ENCODE results near the gene PKNOX2. TPM values are rescaled to one million over a fixed set of nuclear protein-coding genes. Genes with fewer than 3 reads are reported as not detected.

Gene PKNOX2
- polyA plus RNA-seq, 2 of the 4 experiments (the other 2 are of a cell fraction): not detected

DNA sequence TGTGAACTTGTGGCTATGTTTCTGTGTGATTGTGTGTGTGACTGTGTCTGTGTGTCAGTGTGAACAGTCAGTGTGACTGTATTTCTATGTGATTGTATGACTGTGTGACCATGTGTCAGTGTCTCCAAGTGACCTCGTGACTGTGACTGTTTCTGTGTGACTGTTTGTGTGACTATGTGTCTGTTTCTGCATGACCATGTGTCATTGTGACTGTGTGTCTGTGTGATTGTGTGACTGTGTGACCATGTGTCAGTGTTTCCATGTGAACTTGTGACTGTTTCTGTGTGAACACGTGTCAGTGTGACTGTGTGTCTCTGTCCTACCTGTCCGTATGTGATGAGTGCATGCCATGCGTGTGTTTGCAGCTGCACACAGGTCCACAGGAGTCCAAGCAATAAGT, 8.8 kb upstream of the PKNOX2 start:
- no peak for ATAC-seq
- no peaks in the 10 kb centered on the region for H3K4me1 ChIP-seq
- FAIRE-seq: no peak
- H3K4me2 ChIP-seq: no peak overlapping the region
- no peaks in the 10 kb centered on the region for H3K9me3 ChIP-seq
- H3K27ac ChIP-seq: no peak overlapping the region
- ChIA-PET CTCF (no interaction called here), POLR2A (no interaction called here)
- no peak for DNase-seq (ENCODE audit: low read depth in 1 of 2, low spot score in 1 of 2)
- H3K4me3 ChIP-seq: no peak overlapping the region
- 0% methylated on average over 4 of the region's 4 CpGs for WGBS (ENCODE audit: missing lambda C conversion rate)
- TF ChIP-seq, protein P1, sequence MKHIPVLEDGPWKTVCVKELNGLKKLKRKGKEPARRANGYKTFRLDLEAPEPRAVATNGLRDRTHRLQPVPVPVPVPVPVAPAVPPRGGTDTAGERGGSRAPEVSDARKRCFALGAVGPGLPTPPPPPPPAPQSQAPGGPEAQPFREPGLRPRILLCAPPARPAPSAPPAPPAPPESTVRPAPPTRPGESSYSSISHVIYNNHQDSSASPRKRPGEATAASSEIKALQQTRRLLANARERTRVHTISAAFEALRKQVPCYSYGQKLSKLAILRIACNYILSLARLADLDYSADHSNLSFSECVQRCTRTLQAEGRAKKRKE (CRISPR knock-in tag; IDR thresholded peaks at IDR 0.05; ENCODE audit: low read depth): no peak
- TF ChIP-seq, protein P2, sequence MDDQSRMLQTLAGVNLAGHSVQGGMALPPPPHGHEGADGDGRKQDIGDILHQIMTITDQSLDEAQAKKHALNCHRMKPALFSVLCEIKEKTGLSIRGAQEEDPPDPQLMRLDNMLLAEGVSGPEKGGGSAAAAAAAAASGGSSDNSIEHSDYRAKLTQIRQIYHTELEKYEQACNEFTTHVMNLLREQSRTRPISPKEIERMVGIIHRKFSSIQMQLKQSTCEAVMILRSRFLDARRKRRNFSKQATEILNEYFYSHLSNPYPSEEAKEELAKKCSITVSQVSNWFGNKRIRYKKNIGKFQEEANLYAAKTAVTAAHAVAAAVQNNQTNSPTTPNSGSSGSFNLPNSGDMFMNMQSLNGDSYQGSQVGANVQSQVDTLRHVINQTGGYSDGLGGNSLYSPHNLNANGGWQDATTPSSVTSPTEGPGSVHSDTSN (IDR thresholded peaks at IDR 0.05): no peak
- TF ChIP-seq TFCP2L1 (CRISPR knock-in tag; IDR thresholded peaks at IDR 0.05) (no peak), EHMT2 (IDR thresholded peaks at IDR 0.05; ENCODE audit: low read depth) (no peak), CHD4 (IDR thresholded peaks at IDR 0.05; ENCODE audit: borderline replicate concordance) (no peak), JUNB (IDR thresholded peaks at IDR 0.05) (no peak), MAFK (IDR thresholded peaks at IDR 0.05; ENCODE audit: partially characterized antibody) (no peak), MYC (IDR thresholded peaks at IDR 0.05; ENCODE audit: borderline replicate concordance, low read length) (no peak), RAD21 (conservative IDR thresholded peaks at IDR 0.05 in 1 of 2, IDR thresholded peaks at IDR 0.05 in 1 of 2) (no peak), HOXB5 (CRISPR knock-in tag; IDR thresholded peaks at IDR 0.05) (no peak), ZFP36 (IDR thresholded peaks at IDR 0.05; ENCODE audit: borderline replicate concordance, partially characterized antibody) (no peak), KDM1A (IDR thresholded peaks at IDR 0.05; ENCODE audit: low read depth) (no peak)
- TF ChIP-seq, protein P3, sequence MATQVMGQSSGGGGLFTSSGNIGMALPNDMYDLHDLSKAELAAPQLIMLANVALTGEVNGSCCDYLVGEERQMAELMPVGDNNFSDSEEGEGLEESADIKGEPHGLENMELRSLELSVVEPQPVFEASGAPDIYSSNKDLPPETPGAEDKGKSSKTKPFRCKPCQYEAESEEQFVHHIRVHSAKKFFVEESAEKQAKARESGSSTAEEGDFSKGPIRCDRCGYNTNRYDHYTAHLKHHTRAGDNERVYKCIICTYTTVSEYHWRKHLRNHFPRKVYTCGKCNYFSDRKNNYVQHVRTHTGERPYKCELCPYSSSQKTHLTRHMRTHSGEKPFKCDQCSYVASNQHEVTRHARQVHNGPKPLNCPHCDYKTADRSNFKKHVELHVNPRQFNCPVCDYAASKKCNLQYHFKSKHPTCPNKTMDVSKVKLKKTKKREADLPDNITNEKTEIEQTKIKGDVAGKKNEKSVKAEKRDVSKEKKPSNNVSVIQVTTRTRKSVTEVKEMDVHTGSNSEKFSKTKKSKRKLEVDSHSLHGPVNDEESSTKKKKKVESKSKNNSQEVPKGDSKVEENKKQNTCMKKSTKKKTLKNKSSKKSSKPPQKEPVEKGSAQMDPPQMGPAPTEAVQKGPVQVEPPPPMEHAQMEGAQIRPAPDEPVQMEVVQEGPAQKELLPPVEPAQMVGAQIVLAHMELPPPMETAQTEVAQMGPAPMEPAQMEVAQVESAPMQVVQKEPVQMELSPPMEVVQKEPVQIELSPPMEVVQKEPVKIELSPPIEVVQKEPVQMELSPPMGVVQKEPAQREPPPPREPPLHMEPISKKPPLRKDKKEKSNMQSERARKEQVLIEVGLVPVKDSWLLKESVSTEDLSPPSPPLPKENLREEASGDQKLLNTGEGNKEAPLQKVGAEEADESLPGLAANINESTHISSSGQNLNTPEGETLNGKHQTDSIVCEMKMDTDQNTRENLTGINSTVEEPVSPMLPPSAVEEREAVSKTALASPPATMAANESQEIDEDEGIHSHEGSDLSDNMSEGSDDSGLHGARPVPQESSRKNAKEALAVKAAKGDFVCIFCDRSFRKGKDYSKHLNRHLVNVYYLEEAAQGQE (IDR thresholded peaks at IDR 0.05): no peak
- TF ChIP-seq, protein P4, sequence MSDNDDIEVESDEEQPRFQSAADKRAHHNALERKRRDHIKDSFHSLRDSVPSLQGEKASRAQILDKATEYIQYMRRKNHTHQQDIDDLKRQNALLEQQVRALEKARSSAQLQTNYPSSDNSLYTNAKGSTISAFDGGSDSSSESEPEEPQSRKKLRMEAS (IDR thresholded peaks at IDR 0.05): no peak

DNA sequence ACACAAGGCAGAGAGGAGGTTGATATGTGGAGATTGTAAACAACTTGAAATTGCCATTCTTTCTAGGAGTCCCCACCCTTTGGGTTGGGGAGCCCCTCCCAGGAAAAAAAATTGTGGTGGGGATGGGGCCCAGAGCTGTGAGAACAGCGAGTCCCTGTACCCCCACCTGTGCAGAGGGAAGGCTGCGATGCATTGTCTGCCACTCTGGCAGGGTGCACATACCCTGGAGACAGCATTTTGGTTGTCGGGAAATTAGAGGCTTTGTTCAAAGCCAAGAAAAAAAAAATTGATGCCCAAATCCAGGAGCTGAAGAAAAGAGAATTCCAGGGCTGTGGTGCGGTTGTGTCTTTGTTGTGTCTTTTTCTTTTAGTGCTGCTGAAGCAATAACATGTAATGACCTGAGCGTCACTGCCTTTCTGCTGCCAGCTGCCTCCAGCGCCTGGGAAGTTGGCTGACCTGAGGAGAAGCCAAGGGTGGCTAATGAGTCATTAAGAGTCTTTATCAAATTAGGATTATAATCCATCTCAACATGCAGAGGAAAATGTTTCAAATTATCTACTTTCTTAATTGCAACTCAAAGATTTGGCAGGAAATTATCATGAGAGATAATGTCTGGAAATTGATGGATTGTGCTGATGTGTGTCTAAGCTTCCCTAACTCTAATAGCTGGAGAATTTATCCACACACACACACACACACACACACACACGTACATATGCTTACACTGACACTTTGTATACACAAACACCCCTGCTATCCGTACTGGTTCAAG, 8.0 kb upstream of the PKNOX2 start:
- TF ChIP-seq KDM1A (IDR thresholded peaks at IDR 0.05; ENCODE audit: low read depth) (no peak), CBX8 (IDR thresholded peaks at IDR 0.05) (no peak), HOXB13 (CRISPR knock-in tag; IDR thresholded peaks at IDR 0.05; ENCODE audit: low read depth) (no peak), ZFP36 (IDR thresholded peaks at IDR 0.05; ENCODE audit: borderline replicate concordance, partially characterized antibody) (no peak), FOSL2 (IDR thresholded peaks at IDR 0.05) (no peak), FOSL2 (CRISPR knock-in tag; IDR thresholded peaks at IDR 0.05) (no peak), BHLHE40 (IDR thresholded peaks at IDR 0.05; ENCODE audit: low read depth, low read length) (no peak), MAFK (IDR thresholded peaks at IDR 0.05; ENCODE audit: partially characterized antibody) (no peak), PHF8 (IDR thresholded peaks at IDR 0.05; ENCODE audit: borderline replicate concordance, low read depth) (no peak)
- TF ChIP-seq, protein P5, sequence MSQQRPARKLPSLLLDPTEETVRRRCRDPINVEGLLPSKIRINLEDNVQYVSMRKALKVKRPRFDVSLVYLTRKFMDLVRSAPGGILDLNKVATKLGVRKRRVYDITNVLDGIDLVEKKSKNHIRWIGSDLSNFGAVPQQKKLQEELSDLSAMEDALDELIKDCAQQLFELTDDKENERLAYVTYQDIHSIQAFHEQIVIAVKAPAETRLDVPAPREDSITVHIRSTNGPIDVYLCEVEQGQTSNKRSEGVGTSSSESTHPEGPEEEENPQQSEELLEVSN (IDR thresholded peaks at IDR 0.05; ENCODE audit: borderline replicate concordance, low read depth): no peak
- no peak overlapping the region for H3K4me3 ChIP-seq
- no peak overlapping the region for H3K4me2 ChIP-seq
- ChIA-PET CTCF (interaction anchor here (1.2 kb wide), 1 partner anchor 14 kb away, joined by 3 read pairs; no protein-coding TSS in a partner anchor), POLR2A (no interaction called here)
- no peak for DNase-seq (ENCODE audit: low read depth in 1 of 2, low spot score in 1 of 2)
- no peak overlapping the region for H3K27ac ChIP-seq
- H3K9me3 ChIP-seq: no peaks in the 10 kb centered on the region
- ATAC-seq: no peak
- no peak for FAIRE-seq
- no peaks in the 10 kb centered on the region for H3K4me1 ChIP-seq
- WGBS (ENCODE audit: missing lambda C conversion rate): 30% methylated on average over 8 of the region's 8 CpGs

Measured in A549 (cell line).